Measurements from ENCODE around the gene UBR4. TPM values are rescaled to one million over a fixed set of nuclear protein-coding genes. Genes with fewer than 3 reads are reported as not detected.

The UBR4 gene
- total and polyA plus RNA-seq, 2 experiments from 2014 or later = 111 to 230 TPM

DNA sequence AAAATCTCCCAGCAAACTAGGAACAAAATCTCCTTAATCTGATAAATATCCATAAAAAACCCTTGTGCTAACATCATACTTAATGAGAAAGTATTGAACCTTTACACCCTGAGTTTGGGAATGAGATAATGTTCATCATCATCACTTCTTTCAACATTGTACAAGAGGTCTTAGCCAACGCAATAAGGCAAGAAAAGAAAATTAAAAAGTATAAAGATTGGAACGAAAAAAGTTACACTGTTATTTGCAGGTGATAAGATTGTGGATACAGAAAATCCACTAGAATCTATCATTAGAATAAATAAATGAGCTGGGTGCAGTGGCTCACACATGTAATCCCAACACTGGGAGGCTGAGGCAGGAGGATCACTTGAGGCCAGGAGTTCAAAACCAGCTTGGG lies 76.7 kb downstream of the UBR4 start:
- ATAC-seq = no peak
- no peak for DNase-seq (ENCODE audit: low spot score)
- peaks cover 16% of the 10 kb centered on the region; the same call in 2 of the 3 replicates for H3K9me3 Mint-ChIP-seq

More for the DNA sequence above, 76.7 kb downstream of the UBR4 start:
- H3F3A ChIP-seq (replicated peaks; ENCODE audit: low read depth) = no peaks in the 10 kb centered on the region
- H3K4me3 ChIP-seq = no peak overlapping the region
- Mint-ChIP-seq H3K4me1 (no peaks in the 10 kb centered on the region), H3K36me3 (ENCODE audit: low read depth) (peaks cover 94% of the 10 kb centered on the region), H3K4me3 (no peak overlapping the region), H3K27me3 (ENCODE audit: insufficient read depth, low read depth, poor library complexity) (no peaks in the 10 kb centered on the region), H3K27ac (no peak overlapping the region)
- no peak overlapping the region for H3K27ac ChIP-seq (ENCODE audit: low read depth)
- H3K4me2 ChIP-seq = no peak overlapping the region
- peaks cover 82% of the 10 kb centered on the region for H3K36me3 ChIP-seq (ENCODE audit: insufficient read depth)
- H3K4me1 ChIP-seq (ENCODE audit: insufficient read depth) = no peaks in the 10 kb centered on the region
- H3K27me3 ChIP-seq (ENCODE audit: insufficient read depth) = no peaks in the 10 kb centered on the region
- peaks cover 13% of the 10 kb centered on the region; the same call in 1 of the 2 replicates for H4K20me1 ChIP-seq (replicated peaks; ENCODE audit: insufficient read depth)
- TF ChIP-seq POLR2AphosphoS5 (IDR thresholded peaks at IDR 0.05; ENCODE audit: low read depth) = no peak
- TF ChIP-seq, protein P1, sequence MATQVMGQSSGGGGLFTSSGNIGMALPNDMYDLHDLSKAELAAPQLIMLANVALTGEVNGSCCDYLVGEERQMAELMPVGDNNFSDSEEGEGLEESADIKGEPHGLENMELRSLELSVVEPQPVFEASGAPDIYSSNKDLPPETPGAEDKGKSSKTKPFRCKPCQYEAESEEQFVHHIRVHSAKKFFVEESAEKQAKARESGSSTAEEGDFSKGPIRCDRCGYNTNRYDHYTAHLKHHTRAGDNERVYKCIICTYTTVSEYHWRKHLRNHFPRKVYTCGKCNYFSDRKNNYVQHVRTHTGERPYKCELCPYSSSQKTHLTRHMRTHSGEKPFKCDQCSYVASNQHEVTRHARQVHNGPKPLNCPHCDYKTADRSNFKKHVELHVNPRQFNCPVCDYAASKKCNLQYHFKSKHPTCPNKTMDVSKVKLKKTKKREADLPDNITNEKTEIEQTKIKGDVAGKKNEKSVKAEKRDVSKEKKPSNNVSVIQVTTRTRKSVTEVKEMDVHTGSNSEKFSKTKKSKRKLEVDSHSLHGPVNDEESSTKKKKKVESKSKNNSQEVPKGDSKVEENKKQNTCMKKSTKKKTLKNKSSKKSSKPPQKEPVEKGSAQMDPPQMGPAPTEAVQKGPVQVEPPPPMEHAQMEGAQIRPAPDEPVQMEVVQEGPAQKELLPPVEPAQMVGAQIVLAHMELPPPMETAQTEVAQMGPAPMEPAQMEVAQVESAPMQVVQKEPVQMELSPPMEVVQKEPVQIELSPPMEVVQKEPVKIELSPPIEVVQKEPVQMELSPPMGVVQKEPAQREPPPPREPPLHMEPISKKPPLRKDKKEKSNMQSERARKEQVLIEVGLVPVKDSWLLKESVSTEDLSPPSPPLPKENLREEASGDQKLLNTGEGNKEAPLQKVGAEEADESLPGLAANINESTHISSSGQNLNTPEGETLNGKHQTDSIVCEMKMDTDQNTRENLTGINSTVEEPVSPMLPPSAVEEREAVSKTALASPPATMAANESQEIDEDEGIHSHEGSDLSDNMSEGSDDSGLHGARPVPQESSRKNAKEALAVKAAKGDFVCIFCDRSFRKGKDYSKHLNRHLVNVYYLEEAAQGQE (IDR thresholded peaks at IDR 0.05; ENCODE audit: unreplicated experiment) = no peak
- TF ChIP-seq, protein P2, sequence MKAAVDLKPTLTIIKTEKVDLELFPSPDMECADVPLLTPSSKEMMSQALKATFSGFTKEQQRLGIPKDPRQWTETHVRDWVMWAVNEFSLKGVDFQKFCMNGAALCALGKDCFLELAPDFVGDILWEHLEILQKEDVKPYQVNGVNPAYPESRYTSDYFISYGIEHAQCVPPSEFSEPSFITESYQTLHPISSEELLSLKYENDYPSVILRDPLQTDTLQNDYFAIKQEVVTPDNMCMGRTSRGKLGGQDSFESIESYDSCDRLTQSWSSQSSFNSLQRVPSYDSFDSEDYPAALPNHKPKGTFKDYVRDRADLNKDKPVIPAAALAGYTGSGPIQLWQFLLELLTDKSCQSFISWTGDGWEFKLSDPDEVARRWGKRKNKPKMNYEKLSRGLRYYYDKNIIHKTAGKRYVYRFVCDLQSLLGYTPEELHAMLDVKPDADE (IDR thresholded peaks at IDR 0.05) = no peak
- no peak for TF ChIP-seq CREB1 (CRISPR knock-in tag; IDR thresholded peaks at IDR 0.05; ENCODE audit: low read depth)
- TF ChIP-seq, protein P3, sequence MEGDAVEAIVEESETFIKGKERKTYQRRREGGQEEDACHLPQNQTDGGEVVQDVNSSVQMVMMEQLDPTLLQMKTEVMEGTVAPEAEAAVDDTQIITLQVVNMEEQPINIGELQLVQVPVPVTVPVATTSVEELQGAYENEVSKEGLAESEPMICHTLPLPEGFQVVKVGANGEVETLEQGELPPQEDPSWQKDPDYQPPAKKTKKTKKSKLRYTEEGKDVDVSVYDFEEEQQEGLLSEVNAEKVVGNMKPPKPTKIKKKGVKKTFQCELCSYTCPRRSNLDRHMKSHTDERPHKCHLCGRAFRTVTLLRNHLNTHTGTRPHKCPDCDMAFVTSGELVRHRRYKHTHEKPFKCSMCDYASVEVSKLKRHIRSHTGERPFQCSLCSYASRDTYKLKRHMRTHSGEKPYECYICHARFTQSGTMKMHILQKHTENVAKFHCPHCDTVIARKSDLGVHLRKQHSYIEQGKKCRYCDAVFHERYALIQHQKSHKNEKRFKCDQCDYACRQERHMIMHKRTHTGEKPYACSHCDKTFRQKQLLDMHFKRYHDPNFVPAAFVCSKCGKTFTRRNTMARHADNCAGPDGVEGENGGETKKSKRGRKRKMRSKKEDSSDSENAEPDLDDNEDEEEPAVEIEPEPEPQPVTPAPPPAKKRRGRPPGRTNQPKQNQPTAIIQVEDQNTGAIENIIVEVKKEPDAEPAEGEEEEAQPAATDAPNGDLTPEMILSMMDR (conservative IDR thresholded peaks at IDR 0.05; ENCODE audit: low read depth in 2 of 2) = no peak
- no peak for TF ChIP-seq NANOG (IDR thresholded peaks at IDR 0.05; ENCODE audit: borderline replicate concordance)
- no peak for TF ChIP-seq EZH2phosphoT487 (IDR thresholded peaks at IDR 0.05; ENCODE audit: unreplicated experiment)
- TF ChIP-seq ZNF331 (CRISPR knock-in tag; IDR thresholded peaks at IDR 0.05; ENCODE audit: low read depth) = no peak
- TF ChIP-seq EZH2 (IDR thresholded peaks at IDR 0.05; ENCODE audit: low read depth, unreplicated experiment) = no peak
- no peak for TF ChIP-seq STAT1 (IDR thresholded peaks at IDR 0.05; ENCODE audit: unreplicated experiment)
- TF ChIP-seq JUNB (IDR thresholded peaks at IDR 0.05; ENCODE audit: unreplicated experiment) = no peak
- TF ChIP-seq, protein P4, sequence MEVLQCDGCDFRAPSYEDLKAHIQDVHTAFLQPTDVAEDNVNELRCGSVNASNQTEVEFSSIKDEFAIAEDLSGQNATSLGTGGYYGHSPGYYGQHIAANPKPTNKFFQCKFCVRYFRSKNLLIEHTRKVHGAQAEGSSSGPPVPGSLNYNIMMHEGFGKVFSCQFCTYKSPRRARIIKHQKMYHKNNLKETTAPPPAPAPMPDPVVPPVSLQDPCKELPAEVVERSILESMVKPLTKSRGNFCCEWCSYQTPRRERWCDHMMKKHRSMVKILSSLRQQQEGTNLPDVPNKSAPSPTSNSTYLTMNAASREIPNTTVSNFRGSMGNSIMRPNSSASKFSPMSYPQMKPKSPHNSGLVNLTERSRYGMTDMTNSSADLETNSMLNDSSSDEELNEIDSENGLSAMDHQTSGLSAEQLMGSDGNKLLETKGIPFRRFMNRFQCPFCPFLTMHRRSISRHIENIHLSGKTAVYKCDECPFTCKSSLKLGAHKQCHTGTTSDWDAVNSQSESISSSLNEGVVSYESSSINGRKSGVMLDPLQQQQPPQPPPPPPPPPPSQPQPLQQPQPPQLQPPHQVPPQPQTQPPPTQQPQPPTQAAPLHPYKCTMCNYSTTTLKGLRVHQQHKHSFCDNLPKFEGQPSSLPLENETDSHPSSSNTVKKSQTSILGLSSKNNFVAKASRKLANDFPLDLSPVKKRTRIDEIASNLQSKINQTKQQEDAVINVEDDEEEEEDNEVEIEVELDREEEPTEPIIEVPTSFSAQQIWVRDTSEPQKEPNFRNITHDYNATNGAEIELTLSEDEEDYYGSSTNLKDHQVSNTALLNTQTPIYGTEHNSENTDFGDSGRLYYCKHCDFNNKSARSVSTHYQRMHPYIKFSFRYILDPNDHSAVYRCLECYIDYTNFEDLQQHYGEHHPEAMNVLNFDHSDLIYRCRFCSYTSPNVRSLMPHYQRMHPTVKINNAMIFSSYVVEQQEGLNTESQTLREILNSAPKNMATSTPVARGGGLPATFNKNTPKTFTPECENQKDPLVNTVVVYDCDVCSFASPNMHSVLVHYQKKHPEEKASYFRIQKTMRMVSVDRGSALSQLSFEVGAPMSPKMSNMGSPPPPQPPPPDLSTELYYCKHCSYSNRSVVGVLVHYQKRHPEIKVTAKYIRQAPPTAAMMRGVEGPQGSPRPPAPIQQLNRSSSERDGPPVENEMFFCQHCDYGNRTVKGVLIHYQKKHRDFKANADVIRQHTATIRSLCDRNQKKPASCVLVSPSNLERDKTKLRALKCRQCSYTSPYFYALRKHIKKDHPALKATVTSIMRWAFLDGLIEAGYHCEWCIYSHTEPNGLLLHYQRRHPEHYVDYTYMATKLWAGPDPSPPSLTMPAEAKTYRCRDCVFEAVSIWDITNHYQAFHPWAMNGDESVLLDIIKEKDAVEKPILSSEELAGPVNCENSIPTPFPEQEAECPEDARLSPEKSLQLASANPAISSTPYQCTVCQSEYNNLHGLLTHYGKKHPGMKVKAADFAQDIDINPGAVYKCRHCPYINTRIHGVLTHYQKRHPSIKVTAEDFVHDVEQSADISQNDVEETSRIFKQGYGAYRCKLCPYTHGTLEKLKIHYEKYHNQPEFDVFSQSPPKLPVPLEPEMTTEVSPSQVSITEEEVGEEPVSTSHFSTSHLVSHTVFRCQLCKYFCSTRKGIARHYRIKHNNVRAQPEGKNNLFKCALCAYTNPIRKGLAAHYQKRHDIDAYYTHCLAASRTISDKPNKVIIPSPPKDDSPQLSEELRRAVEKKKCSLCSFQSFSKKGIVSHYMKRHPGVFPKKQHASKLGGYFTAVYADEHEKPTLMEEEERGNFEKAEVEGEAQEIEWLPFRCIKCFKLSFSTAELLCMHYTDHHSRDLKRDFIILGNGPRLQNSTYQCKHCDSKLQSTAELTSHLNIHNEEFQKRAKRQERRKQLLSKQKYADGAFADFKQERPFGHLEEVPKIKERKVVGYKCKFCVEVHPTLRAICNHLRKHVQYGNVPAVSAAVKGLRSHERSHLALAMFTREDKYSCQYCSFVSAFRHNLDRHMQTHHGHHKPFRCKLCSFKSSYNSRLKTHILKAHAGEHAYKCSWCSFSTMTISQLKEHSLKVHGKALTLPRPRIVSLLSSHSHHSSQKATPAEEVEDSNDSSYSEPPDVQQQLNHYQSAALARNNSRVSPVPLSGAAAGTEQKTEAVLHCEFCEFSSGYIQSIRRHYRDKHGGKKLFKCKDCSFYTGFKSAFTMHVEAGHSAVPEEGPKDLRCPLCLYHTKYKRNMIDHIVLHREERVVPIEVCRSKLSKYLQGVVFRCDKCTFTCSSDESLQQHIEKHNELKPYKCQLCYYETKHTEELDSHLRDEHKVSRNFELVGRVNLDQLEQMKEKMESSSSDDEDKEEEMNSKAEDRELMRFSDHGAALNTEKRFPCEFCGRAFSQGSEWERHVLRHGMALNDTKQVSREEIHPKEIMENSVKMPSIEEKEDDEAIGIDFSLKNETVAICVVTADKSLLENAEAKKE (CRISPR knock-in tag; IDR thresholded peaks at IDR 0.05) = no peak
- TF ChIP-seq ZNF114 (CRISPR knock-in tag; IDR thresholded peaks at IDR 0.05) = no peak
- peaks cover 5% of the 10 kb centered on the region for H3K79me2 ChIP-seq (replicated peaks; ENCODE audit: insufficient read depth)
- no peaks in the 10 kb centered on the region for H3K9me2 ChIP-seq (ENCODE audit: insufficient read depth)
- H2AFZ ChIP-seq = no peak overlapping the region

Data from GM23338 (cell line).